DMS114 treated with DMSO at 0.1 percent for 48 hours (cell line): ENCODE measurements around the gene NUAK1.

Experiments used
- DNase-seq: peaks from one replicate; lab custom pipeline; 2025; ENCODE audit not compliant: unreplicated experiment; lab: John Stamatoyannopoulos, UW

Gene NUAK1

DNA sequence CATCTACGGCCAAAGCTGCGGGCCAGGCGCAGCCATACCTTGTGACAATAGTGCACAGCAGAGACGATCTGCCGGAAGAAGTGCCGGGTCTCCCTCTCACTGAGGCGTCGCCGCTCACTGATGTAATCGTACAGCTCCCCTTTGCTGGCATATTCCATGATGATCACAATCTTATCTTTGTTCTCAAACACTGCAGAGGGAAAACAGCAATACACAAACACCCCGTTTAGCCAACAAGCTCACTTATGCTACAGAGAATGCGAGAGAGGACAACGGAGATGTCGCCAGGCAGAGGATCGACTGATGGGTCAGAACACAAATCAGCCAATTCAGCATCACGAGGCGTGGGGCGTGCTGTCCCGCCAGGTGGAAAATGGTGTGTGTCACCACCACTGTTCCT, 52.1 kb downstream of the NUAK1 start:
- no peak for DNase-seq

DNA sequence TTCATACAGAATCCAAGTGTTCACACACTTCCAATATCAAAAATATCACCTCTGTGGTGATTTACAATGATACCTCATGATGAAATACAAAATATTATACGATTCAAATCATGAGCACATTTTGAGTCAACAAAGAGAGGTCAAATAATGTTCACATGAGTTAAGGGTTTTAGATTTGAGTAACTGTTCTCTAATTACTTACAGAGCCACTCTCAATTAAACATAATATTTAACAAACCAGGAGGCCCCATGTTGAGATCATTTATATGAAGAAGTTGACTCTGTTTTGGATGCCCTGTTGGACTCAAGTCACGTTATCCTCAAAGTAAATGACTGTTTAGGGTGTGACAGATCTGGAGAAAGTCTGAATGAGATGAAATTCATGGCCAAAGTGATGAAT, 53.5 kb downstream of the NUAK1 start:
- no peak for DNase-seq

DNA sequence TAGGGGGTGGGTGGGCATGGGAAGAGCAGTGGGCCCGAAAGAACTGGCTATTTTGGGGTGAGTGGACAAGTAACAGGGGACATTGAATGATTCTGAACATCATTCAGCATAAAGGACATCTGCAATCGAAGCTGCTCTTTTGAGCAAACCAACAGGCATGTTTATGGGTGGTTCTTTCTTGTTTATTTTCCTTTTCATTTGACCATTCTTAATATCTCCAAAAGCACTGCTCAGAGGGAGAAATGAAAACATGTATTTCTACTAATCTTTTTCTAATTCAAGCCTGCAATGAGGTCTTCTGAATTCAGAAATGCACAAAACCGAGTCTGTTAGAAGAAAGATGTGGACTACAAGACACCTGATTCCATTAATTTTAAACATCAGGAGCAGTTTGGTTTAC, 54.0 kb downstream of the NUAK1 start:
- no peak for DNase-seq

DNA sequence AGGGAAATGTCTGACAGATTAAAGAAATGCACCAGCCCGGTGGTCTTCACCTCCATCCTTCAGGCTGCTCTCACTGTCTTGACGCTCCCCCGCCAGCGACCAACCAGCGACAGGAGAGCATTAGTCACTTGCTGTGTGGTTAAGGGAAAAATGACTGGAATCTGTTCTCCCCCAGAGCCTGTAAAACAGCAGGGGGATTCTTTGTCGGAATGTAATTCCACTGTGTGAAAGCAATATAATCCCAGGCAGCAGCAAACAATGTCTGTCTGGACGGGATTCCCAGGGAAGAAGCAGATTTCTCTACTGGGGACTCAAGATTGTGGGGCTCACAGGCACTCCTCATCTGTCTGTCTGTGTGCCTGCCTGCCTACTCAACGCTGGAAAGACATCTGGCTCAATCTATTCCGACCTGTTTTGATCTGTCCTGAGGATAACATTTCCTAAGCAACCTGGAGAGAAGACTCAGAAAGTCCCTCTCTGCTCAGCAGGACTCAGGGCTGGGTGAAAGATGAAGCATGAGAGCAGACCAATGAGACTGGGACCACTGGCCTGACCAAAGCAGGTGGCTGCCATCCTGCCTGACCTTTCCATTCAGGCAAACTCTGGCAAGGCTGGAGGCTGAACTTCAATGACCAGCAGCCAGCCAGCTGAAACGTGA, 54.6 kb downstream of the NUAK1 start:
- DNase-seq: no peak

DNA sequence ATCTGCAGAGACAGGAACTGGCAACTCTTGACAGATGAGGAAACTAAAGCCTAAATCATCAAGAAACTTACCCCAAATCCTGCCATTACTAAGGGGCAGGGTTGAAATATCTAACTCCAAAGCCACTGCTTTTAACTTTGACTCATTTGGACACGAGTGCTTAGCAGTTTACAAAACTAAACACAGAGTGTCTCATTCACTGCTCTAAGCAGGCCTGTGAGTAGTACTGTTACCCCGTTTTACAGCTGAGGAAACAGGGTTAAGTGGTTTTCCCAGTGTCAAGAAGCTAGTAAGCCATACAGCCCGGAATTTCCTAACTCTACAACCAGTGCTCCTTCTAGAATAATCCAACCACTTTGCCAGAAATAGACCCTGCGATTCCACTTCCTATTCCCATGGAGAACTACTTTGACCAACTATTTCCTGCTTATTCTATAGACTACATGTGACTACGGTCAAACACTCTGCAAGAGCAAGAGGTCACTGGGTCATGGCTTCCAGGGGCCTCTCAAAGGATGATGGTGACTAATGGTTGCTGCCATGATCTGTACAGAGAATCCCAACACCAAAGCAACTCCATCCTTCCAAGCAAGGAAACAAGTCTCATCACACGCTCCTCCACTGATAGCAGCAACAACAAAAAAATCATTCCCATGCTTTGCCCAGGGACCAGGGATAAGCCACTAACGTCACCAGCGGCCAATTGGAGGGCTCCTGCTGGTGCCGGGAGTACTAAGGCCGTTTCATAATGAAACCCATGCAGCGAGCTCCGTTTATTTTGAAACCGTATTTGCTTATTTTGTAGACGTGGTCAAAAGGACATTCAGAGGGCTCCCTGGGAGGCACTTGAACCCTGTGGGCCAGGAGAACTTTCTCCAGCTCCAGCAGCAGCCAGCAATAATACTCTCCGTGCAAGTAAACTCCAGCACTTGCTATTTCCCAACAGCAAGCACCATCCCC, 56.3 kb downstream of the NUAK1 start:
- no peak for DNase-seq

DNA sequence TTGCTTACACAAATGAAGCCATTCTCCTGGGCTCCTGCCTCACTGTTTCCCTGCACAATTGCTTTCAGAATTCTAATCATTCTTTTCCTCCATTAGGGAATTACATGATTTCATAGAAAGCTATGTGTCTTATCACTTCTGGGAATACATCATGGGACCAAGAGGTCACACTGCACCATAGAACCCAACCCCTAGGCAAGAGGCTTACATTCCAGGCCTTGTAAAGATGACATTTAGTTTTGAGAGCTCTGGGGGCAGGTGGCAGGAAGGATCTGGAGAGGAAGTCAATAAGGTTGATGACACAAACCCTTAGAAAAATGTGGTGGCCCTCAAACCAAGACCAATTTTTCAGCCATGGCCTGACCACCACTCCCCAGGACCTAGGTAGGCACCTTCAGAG, 57.1 kb downstream of the NUAK1 start:
- DNase-seq: no peak

DNA sequence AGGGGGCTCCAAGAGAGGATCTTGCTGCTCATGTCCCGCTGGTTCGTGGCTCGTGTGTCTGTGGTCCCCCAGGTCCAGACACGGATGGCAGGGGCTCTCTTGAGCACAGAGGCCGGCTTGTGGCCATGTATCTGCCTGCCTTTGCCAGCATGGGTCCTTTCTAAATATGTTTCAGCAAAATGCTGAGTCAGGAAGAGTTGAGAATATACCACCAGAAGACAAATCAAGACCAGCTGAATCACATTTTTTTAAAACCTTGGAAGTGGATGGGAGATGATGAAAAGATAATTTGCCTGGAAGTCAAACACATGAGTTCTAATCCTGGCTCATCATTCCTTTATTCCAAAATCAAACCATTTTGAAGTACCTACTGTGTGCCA, 58.0 kb downstream of the NUAK1 start:
- no peak for DNase-seq

DNA sequence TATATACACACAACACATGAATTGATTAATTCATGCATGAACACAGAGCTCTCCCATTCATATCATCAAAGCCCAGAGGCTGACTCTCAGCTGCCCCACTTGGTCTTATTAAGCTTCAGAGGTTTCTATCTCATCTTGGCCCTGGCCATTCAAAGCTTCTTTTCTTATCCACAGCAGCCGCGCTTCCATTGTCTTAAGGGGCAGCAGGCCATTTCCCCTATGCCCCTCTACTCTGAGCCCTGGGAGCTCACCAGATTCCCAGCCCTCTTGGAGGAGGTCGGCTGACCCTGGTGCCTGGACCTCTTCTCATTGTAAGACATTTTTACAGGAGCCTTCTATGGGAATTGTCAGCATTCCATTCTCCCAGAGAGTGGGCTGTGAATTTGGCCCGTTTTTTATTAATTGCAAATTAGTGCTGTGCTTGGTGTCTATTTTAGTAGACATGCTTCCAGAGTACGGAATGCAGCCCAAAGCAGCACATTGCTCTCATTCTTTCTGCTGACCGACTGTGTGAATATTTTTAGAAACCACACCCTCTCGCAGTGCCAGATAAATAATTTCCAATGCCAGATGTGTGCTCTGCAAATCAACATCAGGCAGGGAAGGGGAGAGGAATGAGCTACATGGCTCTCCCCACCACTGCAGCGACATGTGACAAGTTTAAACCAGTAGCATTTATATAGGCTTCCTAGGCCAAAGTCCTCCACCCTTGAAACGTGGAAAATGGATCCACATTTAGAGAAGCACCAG, 58.5 kb downstream of the NUAK1 start:
- DNase-seq: no peak

DNA sequence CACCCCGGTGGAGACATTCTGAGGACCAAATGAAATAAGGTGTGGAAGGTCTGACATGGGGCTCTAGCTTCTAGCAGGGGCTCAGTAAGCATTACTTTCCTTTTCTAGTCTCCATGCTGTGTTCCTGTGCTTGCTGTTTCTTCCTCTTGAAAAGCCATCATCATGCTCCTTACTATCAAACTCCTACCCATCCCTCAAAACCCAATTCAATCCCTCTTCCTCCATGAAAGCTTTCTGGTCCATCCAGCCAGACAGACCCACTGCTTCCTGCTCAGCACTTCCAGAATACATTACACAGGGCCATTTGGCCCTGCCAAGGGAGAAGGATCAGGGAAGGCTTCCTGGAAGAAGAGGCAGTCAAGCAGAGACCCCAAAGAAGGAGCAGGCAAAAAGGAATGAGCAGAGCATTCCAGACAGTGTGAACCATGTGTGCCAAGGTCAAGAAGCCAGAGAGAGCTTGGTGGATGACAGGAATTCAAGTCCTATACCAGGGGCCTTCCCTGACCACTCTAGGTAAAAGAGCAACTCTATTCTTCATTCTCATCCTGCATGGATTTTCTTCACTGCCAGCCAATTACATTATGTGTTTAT, 59.5 kb downstream of the NUAK1 start:
- no peak for DNase-seq

DNA sequence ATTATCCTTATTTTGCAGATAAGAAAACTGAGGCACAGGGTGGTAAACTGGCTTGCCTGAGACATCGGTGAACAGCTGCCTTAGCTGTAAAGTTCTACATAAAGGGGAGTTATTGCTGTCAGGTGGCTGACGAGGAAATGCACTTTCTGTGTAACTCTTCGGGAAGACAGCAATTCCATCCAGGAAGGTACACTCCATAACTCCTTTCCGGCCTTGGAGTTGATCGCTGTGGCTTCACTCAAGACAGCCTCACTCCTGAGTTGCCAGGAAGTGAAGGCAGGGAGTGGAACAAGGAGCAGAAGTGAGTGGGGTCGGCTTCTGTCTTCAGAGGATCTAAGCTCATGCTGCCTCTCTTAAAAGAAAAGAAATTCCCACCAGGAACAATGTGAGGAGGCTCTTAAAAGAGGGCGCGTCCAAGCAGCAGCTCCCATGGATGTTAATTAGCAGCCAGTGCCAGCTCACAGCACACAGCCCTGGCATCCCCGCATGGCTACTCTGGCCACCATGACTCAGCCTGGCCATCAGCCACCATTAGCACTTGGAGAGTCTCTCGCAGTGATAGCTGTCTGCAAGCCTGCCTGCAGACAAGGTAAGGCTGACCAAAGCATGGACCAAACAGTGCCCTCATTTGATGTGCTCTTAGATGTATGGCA, 60.3 kb downstream of the NUAK1 start:
- no peak for DNase-seq

DNA sequence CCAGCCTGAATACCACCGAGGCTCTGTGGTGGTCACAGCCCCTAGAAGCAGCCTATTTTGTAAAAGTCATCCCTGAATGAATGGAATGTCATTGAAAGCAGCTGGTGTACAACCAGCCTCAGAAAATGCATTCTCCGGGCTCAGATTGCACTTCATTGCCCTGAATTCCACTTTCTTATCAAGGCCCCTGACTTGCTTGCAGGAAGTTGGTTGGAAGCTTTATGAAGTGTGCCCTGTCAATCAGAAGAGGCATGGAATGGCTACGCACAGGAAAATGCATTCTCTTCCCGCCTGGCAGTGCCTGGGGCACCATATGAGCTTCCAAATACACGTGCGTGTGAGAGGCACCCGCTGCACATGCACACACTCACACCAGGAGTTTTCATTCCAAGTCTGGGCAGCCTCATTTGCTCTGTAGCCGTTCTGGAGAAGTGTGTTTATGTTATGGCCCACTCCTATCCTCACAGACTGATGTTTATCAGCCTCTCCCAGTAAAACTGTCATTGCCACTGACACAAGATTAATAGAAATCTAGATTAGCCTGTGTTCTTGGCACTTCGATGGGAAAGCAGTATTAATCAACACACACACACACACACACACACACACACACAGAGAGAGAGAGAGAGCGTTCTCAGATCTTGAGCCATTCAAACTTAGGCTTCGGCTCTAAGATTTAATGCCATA, 63.9 kb downstream of the NUAK1 start:
- no peak for DNase-seq

DNA sequence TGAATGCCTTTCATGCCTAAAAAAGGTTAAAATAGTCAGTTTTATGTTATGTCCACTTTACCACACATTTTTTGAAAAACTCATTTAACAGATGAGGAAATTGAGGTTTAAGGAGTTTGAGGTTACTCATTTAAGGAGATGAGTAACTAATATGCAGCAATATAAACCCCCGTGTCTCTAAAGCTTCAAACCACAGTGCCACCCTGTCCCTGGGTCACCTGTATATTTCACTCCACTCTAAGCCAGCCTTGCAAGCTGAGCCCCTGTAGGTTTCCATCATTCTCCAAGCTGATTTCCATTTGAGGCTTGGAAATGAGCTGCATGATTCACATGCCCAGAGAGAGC, 64.4 kb downstream of the NUAK1 start:
- no peak for DNase-seq

DNA sequence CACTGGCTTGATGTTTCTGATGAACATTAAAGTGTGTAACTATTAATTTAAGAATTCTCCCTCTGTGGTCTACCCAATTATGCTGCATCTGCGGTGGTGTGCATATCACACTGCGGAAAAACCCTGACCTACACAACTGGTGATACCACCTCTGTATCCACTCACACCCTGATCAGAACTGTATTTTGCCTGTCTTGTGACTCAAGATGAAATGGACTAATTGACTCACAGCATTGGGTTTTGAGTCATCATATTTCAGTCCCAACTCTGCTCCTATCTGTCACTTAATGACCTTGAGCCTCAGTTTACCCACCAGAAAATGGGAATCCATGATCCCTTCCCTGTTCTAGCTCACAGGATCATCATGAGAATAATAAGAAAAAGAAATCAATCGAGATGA, 65.6 kb downstream of the NUAK1 start:
- DNase-seq: no peak

DNA sequence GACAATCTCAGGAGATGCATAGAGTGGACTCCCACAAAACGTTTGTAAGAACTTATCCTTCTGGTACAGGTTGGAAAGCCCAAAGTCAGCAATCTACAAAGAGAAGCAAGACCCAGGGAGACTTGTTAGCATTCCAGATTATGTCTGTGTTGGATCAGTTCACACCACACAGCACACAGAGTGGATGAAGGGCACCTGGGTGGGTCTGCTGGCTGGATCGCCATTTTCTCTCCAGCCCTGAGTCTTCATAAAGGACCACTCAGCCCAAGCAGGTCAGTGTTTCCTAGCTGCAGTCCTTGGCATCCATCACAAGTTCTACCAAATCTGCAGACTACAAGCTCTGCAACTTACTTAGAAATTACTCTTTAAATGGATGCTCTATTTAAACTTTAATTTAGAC, 66.0 kb downstream of the NUAK1 start:
- no peak for DNase-seq

DNA sequence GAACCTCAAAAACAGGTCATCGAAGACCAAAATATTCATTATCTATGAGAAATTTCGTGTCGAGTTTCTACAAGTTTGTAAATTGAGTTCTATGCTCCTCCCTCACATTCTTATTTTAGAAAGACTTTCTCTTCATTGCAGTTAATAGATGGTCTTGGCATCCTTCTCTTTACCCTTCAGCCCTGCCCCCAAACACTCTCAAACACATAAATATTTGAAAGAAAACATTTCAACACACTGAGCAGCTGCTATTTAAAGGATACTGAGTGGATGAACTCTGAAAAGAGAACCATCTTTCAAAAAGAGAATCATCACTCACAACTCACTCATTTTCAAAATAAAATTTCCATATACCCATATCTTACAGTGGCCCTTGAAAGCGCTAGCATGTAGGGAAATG, 67.1 kb downstream of the NUAK1 start:
- no peak for DNase-seq

DNA sequence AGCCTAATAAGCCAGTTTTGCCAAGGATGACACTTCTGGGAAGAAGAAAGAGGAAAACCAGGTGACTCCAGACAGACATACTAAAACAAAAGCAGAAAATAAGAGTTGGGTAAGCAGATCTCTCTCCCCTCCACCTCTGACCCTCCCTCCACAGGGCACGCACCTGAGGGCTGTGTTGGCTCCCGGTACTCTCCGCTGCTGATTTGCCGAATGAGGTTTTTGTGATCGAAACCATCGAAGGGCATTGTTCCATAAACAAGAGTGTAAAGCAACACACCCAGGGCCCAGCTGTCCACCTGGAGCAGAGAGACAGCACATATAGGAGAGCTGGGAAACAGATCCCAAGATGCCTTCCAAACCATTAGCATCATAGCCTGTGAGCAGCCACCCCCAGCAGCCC, 68.1 kb downstream of the NUAK1 start:
- no peak for DNase-seq

DNA sequence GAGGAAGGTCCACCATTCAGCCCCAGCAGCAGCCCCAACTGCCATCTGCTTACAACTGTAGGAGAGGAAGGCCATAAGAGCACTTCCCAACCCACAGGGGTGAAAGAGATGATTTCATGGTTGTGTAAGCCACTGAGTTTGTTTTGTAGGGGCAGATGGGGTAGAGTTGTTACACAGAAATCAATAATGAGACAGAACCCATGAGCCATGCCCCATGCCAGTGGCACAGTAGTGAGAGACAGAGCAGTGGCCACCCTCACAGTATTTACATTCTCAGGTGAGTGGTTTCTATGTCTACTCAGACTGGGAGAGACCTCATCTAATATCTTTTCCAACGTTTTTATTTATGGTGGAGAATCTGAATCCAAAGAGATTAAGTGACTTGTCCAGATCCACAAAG, 68.6 kb downstream of the NUAK1 start:
- no peak for DNase-seq

DNA sequence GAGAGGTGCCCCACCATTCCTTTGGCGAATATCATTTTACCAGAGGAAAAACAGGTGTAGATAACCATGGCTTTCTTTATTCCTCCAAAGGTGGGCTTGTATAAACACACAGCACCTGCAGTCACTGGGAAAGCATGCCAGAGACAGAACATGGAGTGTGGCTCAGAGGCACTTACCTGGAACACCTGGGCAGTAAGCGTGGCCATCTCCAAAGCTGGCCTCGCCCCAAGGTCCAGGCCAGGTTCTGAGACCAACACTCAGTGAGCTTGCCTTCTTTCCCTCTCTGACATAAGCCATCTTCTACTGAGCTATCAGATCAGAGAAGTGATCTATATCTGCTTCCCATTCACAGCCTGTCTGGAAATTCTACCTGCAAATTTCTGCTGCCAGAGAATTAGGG, 70.5 kb downstream of the NUAK1 start:
- no peak for DNase-seq

DNA sequence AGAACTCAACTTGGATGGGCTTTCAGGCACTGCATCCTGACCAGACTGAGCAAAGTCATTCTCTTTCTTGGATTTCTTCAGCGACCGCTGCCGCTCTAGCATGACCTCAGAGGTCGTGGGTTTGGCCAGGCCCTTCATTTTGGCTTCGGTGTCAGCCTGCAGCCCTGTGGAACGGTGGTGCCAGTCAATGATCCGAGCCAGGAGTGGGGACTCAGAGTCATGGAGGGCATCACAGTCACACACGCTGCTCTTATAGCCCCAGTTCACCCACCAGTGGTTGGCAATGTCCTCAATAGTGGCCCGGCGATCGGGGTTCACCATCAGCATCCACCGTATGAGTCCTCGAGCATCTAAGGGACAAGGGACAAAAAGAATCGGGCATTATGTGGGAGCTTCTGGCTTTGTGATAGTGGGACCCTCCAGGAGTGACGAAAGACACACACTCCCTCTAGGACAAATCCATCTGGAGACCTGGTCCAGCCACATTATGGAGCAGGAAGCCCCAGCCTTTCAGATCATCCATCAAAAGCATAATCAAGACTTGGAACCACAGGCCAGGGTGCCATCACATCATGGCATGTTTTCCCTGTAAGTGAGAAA, 71.0 kb downstream of the NUAK1 start:
- DNase-seq: no peak

DNA sequence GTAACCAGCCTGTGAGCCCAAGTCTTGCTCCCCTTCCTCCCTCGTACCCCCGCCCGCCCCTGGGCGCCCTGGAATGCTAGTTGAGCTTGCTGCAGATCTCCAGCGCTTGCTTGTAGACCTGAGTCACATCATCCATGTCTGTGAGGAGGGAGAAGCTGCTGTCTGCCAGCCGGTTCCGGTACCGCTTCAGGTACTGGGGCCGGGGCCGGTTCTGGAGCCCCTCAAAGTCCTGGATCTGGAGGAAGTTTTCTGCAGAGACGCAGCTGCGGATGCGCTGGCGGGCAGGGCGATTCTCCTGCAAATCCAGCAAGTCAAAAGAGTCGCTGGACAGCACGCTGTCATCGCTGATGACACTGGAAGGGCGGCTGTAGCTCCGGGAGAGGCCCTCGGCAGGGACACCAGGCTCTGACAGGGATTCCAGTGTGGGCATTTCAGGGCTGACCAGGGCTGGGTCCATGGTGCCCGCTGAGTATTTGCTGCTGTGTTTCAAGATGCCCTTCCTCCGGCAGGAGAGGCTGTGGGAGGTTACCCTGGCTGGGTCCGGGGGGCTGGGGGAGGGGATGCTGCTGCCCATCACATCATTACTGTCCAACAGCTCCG, 71.9 kb downstream of the NUAK1 start:
- no peak for DNase-seq
